Liver (tissue), 9 donors: ENCODE results near the gene MYO9A. TPM values are rescaled to one million over a fixed set of nuclear protein-coding genes. Genes with fewer than 3 reads are reported as not detected.

Experiments
- DNase-seq: peaks from one replicate; pipeline ENCODE4 v3.0.0-alpha.2; 2017; ENCODE audit warnings: low spot score
- H3K27ac ChIP-seq, 2 donors: one replicate each; pipeline ENCODE4 v1.7.0; 2013; ENCODE audit warnings: inconsistent platforms in 2 of 2, low read length in 2 of 2, control low read depth in 1 of 2, low read depth in 1 of 2, mild to moderate bottlenecking in 1 of 2
- H3K27me3 ChIP-seq, 4 donors: one replicate each; pipeline versions ENCODE4 v1.6.1 to v1.7.0; 2013; ENCODE audit warnings: low read length in 3 of 4, inconsistent platforms in 1 of 4, mild to moderate bottlenecking in 1 of 4, moderate library complexity in 1 of 4; ENCODE audit not compliant: control insufficient read depth in 4 of 4, insufficient read depth in 4 of 4
- H3K36me3 ChIP-seq, 4 donors: one replicate each; pipeline versions ENCODE4 v1.6.1 to v1.7.0; 2013; ENCODE audit warnings: low read length in 3 of 4, mild to moderate bottlenecking in 3 of 4, low read depth in 1 of 4, moderate library complexity in 1 of 4; ENCODE audit not compliant: control insufficient read depth in 4 of 4, insufficient read depth in 3 of 4
- H3K4me1 ChIP-seq, 4 donors: one replicate each; pipeline versions ENCODE4 v1.6.1 to v1.7.0; 2013; ENCODE audit warnings: low read length in 3 of 4, mild to moderate bottlenecking in 3 of 4, moderate library complexity in 1 of 4; ENCODE audit not compliant: control insufficient read depth in 4 of 4, insufficient read depth in 4 of 4
- H3K4me3 ChIP-seq, 3 donors: one replicate each; pipeline versions ENCODE4 v1.6.1 to v1.7.0; 2013; ENCODE audit warnings: low read length in 3 of 3, control low read depth in 1 of 3, low read depth in 1 of 3, mild to moderate bottlenecking in 1 of 3
- H3K9ac ChIP-seq, 2 donors: one replicate each; pipeline ENCODE4 v1.7.0; 2013; ENCODE audit warnings: low read length in 2 of 2, mild to moderate bottlenecking in 2 of 2, moderate library complexity in 2 of 2, control low read depth in 1 of 2, low read depth in 1 of 2
- H3K9me3 ChIP-seq, 4 donors: one replicate each; pipeline versions ENCODE4 v1.6.1 to v1.7.0; 2013; ENCODE audit warnings: low read length in 3 of 4; ENCODE audit not compliant: control insufficient read depth in 4 of 4
- ATF3 ChIP-seq: IDR thresholded peaks from 2 replicates; pipeline ENCODE4 v1.6.1; 2016; ENCODE audit warnings: antibody characterized with exemption
- CTCF ChIP-seq: fragments of 150-350 bp; IDR thresholded peaks from 2 replicates; pipeline ENCODE4 v1.5.1; 2017; ENCODE audit warnings: improper control_type of control experiment, low read depth, low read length; ENCODE audit not compliant: missing input control
- EGR1 ChIP-seq, 2 donors: IDR thresholded peaks; 2 replicates each; pipeline ENCODE4 v1.6.1; 2016 to 2018; ENCODE audit warnings: antibody characterized with exemption in 2 of 2, low read depth in 2 of 2
- FOXA1 ChIP-seq: IDR thresholded peaks from 2 replicates; pipeline ENCODE4 v1.6.1; 2016; ENCODE audit warnings: antibody characterized with exemption
- FOXA2 ChIP-seq: IDR thresholded peaks from 2 replicates; pipeline ENCODE4 v1.6.1; 2016; ENCODE audit warnings: antibody characterized with exemption
- HNF4A ChIP-seq, 2 donors: conservative IDR thresholded peaks; 2 replicates each; pipeline ENCODE4 v1.6.1; 2016; ENCODE audit warnings: antibody characterized with exemption in 2 of 2, mild to moderate bottlenecking in 2 of 2
- HNF4G ChIP-seq: IDR thresholded peaks from 2 replicates; pipeline ENCODE4 v1.6.1; 2016; ENCODE audit warnings: antibody characterized with exemption
- JUND ChIP-seq, 2 donors: IDR thresholded peaks; 2 replicates each; pipeline ENCODE4 v1.6.1; 2016; ENCODE audit warnings: antibody characterized with exemption in 2 of 2
- NR2F2 ChIP-seq: IDR thresholded peaks from 2 replicates; pipeline ENCODE4 v1.6.1; 2016; ENCODE audit warnings: antibody characterized with exemption
- RAD21 ChIP-seq, 2 donors: IDR thresholded peaks; 2 replicates each; pipeline ENCODE4 v1.6.1; 2016; ENCODE audit warnings: antibody characterized with exemption in 2 of 2, mild to moderate bottlenecking in 2 of 2
- REST ChIP-seq: IDR thresholded peaks from 2 replicates; pipeline ENCODE4 v1.6.1; 2016; ENCODE audit warnings: antibody characterized with exemption, mild to moderate bottlenecking
- RXRA ChIP-seq, 2 donors: IDR thresholded peaks; 2 replicates each; pipeline ENCODE4 v1.6.1; 2017 to 2018; ENCODE audit warnings: antibody characterized with exemption in 2 of 2, mild to moderate bottlenecking in 1 of 2
- SP1 ChIP-seq: IDR thresholded peaks from 2 replicates; pipeline ENCODE4 v1.6.1; 2018; ENCODE audit warnings: antibody characterized with exemption, mild to moderate bottlenecking
- TAF1 ChIP-seq: conservative IDR thresholded peaks from 2 replicates; pipeline ENCODE4 v1.6.1; 2016; ENCODE audit warnings: antibody characterized with exemption, mild to moderate bottlenecking
- YY1 ChIP-seq: IDR thresholded peaks from 2 replicates; pipeline ENCODE4 v1.6.1; 2016; ENCODE audit warnings: antibody characterized with exemption, mild to moderate bottlenecking
- ZBTB33 ChIP-seq: IDR thresholded peaks from 2 replicates; pipeline ENCODE4 v1.6.1; 2016; ENCODE audit warnings: antibody characterized with exemption
- WGBS: extraction: QIAGEN DNeasy Blood & Tissue Kit; methylation state at CpG from one replicate; pipeline ENCODE4 v1.1.7; 2013; 5-methylcytosine and 5-hydroxymethylcytosine counted together
- polyA plus RNA-seq, 2 donors: library from polyadenylated mRNA; stranded (reverse) in 1 of 2; unstranded in 1 of 2; fragments of 200-250 nt in 1 of 2; fragments of >200 nt in 1 of 2; fragmentation: Nextera tagmentation in 1 of 2; extraction: Ambion mirVana in 1 of 2; gene quantifications; one replicate each; pipeline versions ENCODE4 v1.2.1 to v1.2.3, GENCODE V29; 2013 to 2015
- total RNA-seq, 2 donors: library from RNA; depleted of rRNA; stranded (reverse); fragments of >200 nt; gene quantifications; one replicate each; pipeline ENCODE4 v1.2.3, GENCODE V29; 2014
- donor health status: healthy.
- donor health status: healthy.
- donor health status: healthy.
- donor health status: healthy.
- donor health status: healthy.

MYO9A gene
- total and polyA plus RNA-seq, 4 donors: 1.4 to 14.9 (median 8.4) TPM

GRCh38 chr15:71889947-71890346 is 228.0 kb downstream of the MYO9A start:
- Histone ChIP-seq H3K36me3 (peaks cover 0 to 5% (median under 1%) of the 10 kb centered on the region in 4 donors), H3K27me3 (no peaks in the 10 kb centered on the region), H3K9ac (no peak overlapping the region), H3K9me3 (no peaks in the 10 kb centered on the region), H3K27ac (no peak overlapping the region), H3K4me1 (no peaks in the 10 kb centered on the region), H3K4me3 (no peak overlapping the region)
- DNase-seq: no peak
- TF ChIP-seq TAF1 (no peak), RXRA (IDR thresholded peaks at IDR 0.05) (no peak), HNF4G (no peak), ATF3 (no peak), RAD21 (IDR thresholded peaks at IDR 0.05) (no peak), HNF4A (conservative IDR thresholded peaks at IDR 0.05) (no peak), FOXA2 (no peak), JUND (IDR thresholded peaks at IDR 0.05) (no peak), EGR1 (IDR thresholded peaks at IDR 0.05; ENCODE audit: low read depth in 2 of 2) (no peak), SP1 (no peak), CTCF (no peak)
- WGBS: 92% methylated on average over 1 of the region's 1 CpG

- Histone ChIP-seq H3K27me3 (no peaks in the 10 kb centered on the region), H3K36me3 (peaks cover 0 to 5% (median under 1%) of the 10 kb centered on the region in 4 donors), H3K27ac (no peak overlapping the region), H3K9me3 (no peaks in the 10 kb centered on the region), H3K4me1 (no peaks in the 10 kb centered on the region), H3K4me3 (no peak overlapping the region), H3K9ac (no peak overlapping the region)
- TF ChIP-seq RAD21 (IDR thresholded peaks at IDR 0.05) (no peak), EGR1 (IDR thresholded peaks at IDR 0.05; ENCODE audit: low read depth in 2 of 2) (no peak), HNF4A (conservative IDR thresholded peaks at IDR 0.05) (no peak), RXRA (IDR thresholded peaks at IDR 0.05) (no peak), HNF4G (no peak), REST (no peak), JUND (IDR thresholded peaks at IDR 0.05) (no peak), FOXA1 (no peak), TAF1 (no peak), NR2F2 (no peak), ZBTB33 (no peak), YY1 (no peak)
- DNase-seq: no peak
These were observed 228.6 kb downstream of the MYO9A start for GRCh38 chr15:71889385-71889784.
